Suprapubic skin (tissue), 3 donors: ENCODE measurements around the gene DAB1.

Experiments used
- CTCF ChIP-seq, 2 donors: fragments of 200-600 bp in 1 of 2; fragments of 450-650 bp in 1 of 2; sonication (generic) in 1 of 2; IDR thresholded peaks; one replicate each; pipeline ENCODE4 v1.5.1; 2016 to 2019; ENCODE audit warnings: antibody characterized with exemption in 2 of 2, mild to moderate bottlenecking in 1 of 2, moderate library complexity in 1 of 2
- POLR2A ChIP-seq, 2 donors: fragments of 450-650 bp; IDR thresholded peaks; one replicate each; pipeline ENCODE4 v1.6.1; 2017; ENCODE audit warnings: antibody characterized with exemption in 2 of 2, mild to moderate bottlenecking in 2 of 2, moderate library complexity in 2 of 2

GRCh38 chr1:57158604-57158998 is 265.3 kb downstream of the DAB1 start:
- TF ChIP-seq CTCF (IDR thresholded peaks at IDR 0.05) (no peak), POLR2A (IDR thresholded peaks at IDR 0.05) (no peak)
